MM.1S (cell line): Measurements from ENCODE around the gene CHN1.

Experiments used
- DNase-seq: peaks from one replicate; pipeline ENCODE4 v3.0.0-alpha.2; 2015
- H2AFZ ChIP-seq: fragments of 300-600 bp; sonication (generic); 2 replicates; pipeline ENCODE4 v1.6.0; 2016; ENCODE audit warnings: antibody characterized with exemption, low read length
- H3F3A ChIP-seq: fragments of 300-600 bp; sonication (generic); 2 replicates; pipeline ENCODE4 v1.6.1; 2016; ENCODE audit warnings: mild to moderate bottlenecking, antibody characterized with exemption, low read length, moderate library complexity, mixed read lengths; ENCODE audit not compliant: insufficient read depth
- H3K27ac ChIP-seq: fragments of 300-600 bp; sonication (generic); 2 replicates; pipeline ENCODE4 v1.5.1; 2016; ENCODE audit warnings: mild to moderate bottlenecking, low read length
- H3K27me3 ChIP-seq: fragments of 300-600 bp; sonication (generic); replicated peaks from 2 replicates; pipeline ENCODE4 v1.6.0; 2016; ENCODE audit warnings: low read length; ENCODE audit not compliant: insufficient read depth
- H3K36me3 ChIP-seq: fragments of 300-600 bp; sonication (generic); replicated peaks from 2 replicates; pipeline ENCODE4 v1.6.1; 2016; ENCODE audit warnings: mild to moderate bottlenecking, low read length, mixed read lengths; ENCODE audit not compliant: insufficient read depth
- H3K4me1 ChIP-seq: fragments of 300-600 bp; sonication (generic); 2 replicates; pipeline ENCODE4 v1.6.1; 2016; ENCODE audit warnings: low read length, mixed read lengths
- H3K4me2 ChIP-seq: fragments of 300-600 bp; sonication (generic); 2 replicates; pipeline ENCODE4 v1.6.0; 2016; ENCODE audit warnings: low read depth, low read length
- H3K4me3 ChIP-seq: fragments of 300-600 bp; sonication (generic); 2 replicates; pipeline ENCODE4 v1.5.1; 2016; ENCODE audit warnings: low read length, mixed read lengths
- H3K79me2 ChIP-seq: fragments of 300-600 bp; sonication (generic); 2 replicates; pipeline ENCODE4 v1.6.1; 2016; ENCODE audit warnings: mixed run types, low read length, mixed read lengths
- H3K9ac ChIP-seq: fragments of 300-600 bp; sonication (generic); 2 replicates; pipeline ENCODE4 v1.6.1; 2016; ENCODE audit warnings: low read length, mixed read lengths
- H3K9me2 ChIP-seq: fragments of 300-600 bp; sonication (generic); replicated peaks from 2 replicates; pipeline ENCODE4 v1.6.1; 2016; ENCODE audit warnings: mild to moderate bottlenecking, low read length, mixed read lengths; ENCODE audit not compliant: insufficient read depth
- H3K9me3 ChIP-seq: fragments of 300-600 bp; sonication (generic); replicated peaks from 2 replicates; pipeline ENCODE4 v1.6.1; 2016; ENCODE audit warnings: mild to moderate bottlenecking, low read length, mixed read lengths; ENCODE audit not compliant: insufficient read depth
- H4K20me1 ChIP-seq: fragments of 300-600 bp; sonication (generic); 2 replicates; pipeline ENCODE4 v1.6.1; 2016; ENCODE audit warnings: mild to moderate bottlenecking, low read length, moderate library complexity, mixed read lengths; ENCODE audit not compliant: insufficient read depth
- CTCF ChIP-seq: fragments of 300-600 bp; sonication (generic); IDR thresholded peaks from 2 replicates; pipeline ENCODE4 v1.5.1; 2016; ENCODE audit warnings: antibody characterized with exemption, low read length, mixed read lengths
- EZH2 ChIP-seq: fragments of 300-600 bp; sonication (generic); optimal IDR thresholded peaks from 2 replicates; pipeline ENCODE3; 2017; ENCODE audit warnings: low read depth, mild to moderate bottlenecking, antibody characterized with exemption, low read length, mixed read lengths
- EZH2phosphoT487 ChIP-seq: fragments of 300-600 bp; sonication (generic); IDR thresholded peaks from 2 replicates; pipeline ENCODE4 v1.6.1; 2018; ENCODE audit warnings: antibody characterized with exemption, low read length

Gene CHN1

DNA sequence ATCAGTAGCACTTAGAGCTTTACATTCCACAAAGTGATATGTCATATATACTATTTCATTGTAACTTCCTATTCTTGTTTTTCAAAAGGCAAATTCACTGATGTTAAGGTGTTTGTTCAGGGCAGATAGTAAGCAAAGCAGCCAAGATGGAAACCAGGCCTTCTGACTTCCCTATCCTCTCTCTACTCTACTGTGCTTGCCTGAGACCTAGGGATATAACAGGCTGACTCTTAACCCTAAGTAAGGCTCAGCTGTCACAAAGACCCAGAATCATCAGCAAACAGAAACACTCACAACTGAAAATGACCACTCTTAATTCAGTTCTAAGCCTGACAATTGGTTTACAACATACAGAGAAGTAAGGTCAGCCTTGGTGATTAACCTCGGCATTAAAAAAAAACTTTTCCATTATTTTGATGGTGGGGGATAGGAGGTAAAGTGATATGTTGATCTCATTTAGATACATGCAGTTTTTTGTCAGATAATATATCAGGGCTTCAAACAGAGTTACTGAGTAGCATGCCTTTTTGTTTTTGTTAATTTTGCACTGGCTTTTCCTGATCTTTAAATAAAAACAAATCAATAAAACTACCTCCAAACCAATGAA lies 145.5 kb downstream of the CHN1 start:
- no peaks in the 10 kb centered on the region for H3K36me3 ChIP-seq
- H3K79me2 ChIP-seq = no peaks in the 10 kb centered on the region
- no peaks in the 10 kb centered on the region for H3K27me3 ChIP-seq
- no peak overlapping the region for H3K27ac ChIP-seq
- no peak overlapping the region for H2AFZ ChIP-seq
- H3K4me3 ChIP-seq = no peak overlapping the region
- H3K4me1 ChIP-seq = no peaks in the 10 kb centered on the region
- H3K9me2 ChIP-seq = no peaks in the 10 kb centered on the region
- no peak overlapping the region for H3K4me2 ChIP-seq
- H3K9ac ChIP-seq = no peak overlapping the region
- no peaks in the 10 kb centered on the region for H4K20me1 ChIP-seq
- no peak for DNase-seq
- H3K9me3 ChIP-seq = no peaks in the 10 kb centered on the region
- no peak for TF ChIP-seq EZH2phosphoT487
- no peak for TF ChIP-seq EZH2
- TF ChIP-seq CTCF = no peak
- no peaks in the 10 kb centered on the region for H3F3A ChIP-seq

DNA sequence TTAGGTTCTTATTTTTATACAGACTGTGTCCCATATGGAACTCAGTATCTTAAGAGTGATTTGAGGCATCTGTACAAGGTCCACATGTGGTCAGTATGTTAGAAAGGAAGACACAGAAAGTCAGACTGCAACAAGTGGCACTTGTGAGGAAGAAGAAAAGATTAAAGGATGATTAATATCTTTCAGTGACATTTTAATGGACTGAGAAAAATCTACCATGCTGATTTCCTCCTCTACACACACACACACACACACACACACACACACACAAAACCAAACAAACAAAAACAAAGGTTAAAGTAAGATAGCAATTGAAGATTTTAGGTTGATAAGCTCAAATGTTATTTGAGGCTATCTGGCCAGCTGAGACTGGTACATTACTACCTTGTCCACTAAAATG lies 146.4 kb downstream of the CHN1 start:
- no peaks in the 10 kb centered on the region for H3K27me3 ChIP-seq
- H3K27ac ChIP-seq = no peak overlapping the region
- H3K9me2 ChIP-seq = no peaks in the 10 kb centered on the region
- H4K20me1 ChIP-seq = no peaks in the 10 kb centered on the region
- H3K4me2 ChIP-seq = no peak overlapping the region
- no peak overlapping the region for H3K4me3 ChIP-seq
- no peaks in the 10 kb centered on the region for H3F3A ChIP-seq
- H3K36me3 ChIP-seq = no peaks in the 10 kb centered on the region
- TF ChIP-seq CTCF (no peak), EZH2phosphoT487 (no peak), EZH2 (no peak)
- H3K9me3 ChIP-seq = no peaks in the 10 kb centered on the region
- no peak for DNase-seq
- no peaks in the 10 kb centered on the region for H3K4me1 ChIP-seq
- H3K79me2 ChIP-seq = no peaks in the 10 kb centered on the region
- H2AFZ ChIP-seq = no peak overlapping the region
- no peak overlapping the region for H3K9ac ChIP-seq

DNA sequence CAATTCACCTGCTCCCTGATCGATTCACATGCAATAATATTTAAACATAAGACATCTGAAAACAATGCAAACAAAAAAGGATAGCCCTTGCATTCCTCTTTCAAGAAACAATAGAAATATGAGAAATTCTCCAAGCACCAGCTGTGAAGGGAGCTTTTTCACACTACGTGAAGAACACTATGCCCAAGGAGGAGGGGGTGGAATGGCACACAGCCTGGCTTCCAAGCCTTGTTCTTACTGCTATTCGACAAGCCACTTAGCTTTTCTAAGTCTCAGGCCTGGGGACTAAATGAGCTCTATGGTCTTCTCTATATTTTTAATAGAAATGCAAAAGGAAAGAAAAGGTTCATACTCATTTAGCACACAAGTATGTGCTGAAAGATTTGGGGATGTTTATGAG lies 148.7 kb downstream of the CHN1 start:
- no peaks in the 10 kb centered on the region for H3K9me2 ChIP-seq
- H3K4me2 ChIP-seq = no peak overlapping the region
- H3K9me3 ChIP-seq = no peaks in the 10 kb centered on the region
- no peak for DNase-seq
- no peak overlapping the region for H3K4me3 ChIP-seq
- H4K20me1 ChIP-seq = no peaks in the 10 kb centered on the region
- H3K27me3 ChIP-seq = no peaks in the 10 kb centered on the region
- H3K79me2 ChIP-seq = no peaks in the 10 kb centered on the region
- no peak for TF ChIP-seq EZH2phosphoT487
- no peak for TF ChIP-seq CTCF
- no peak for TF ChIP-seq EZH2
- no peak overlapping the region for H3K27ac ChIP-seq
- no peak overlapping the region for H3K9ac ChIP-seq
- H3F3A ChIP-seq = no peaks in the 10 kb centered on the region
- no peak overlapping the region for H2AFZ ChIP-seq
- no peaks in the 10 kb centered on the region for H3K36me3 ChIP-seq
- H3K4me1 ChIP-seq = no peaks in the 10 kb centered on the region
